Panc1 (cell line): ENCODE results near the gene GPS2. TPM values are rescaled to one million over a fixed set of nuclear protein-coding genes. Genes with fewer than 3 reads are reported as not detected.
A peak's percentile ranks its signal among the peaks of the same experiment; 100 is the strongest.

Experiments
- ATAC-seq: fragments of 200-7000 bp; cut with Tn5 transposase; 2 replicates; pipeline ENCODE4 v1.9.1; 2020; ENCODE audit warnings: mild to moderate bottlenecking, moderate library complexity
- BruUV-seq: library from RNA; stranded (reverse); fragments of 400-500 nt; replicated peaks from 2 replicates; lab custom pipeline; 2021; lab: Mats Ljungman, UMichigan
- CTCF ChIA-PET: fragments of 300-600 bp; sonication (Branson Sonifier 250); formaldehyde crosslinking; loops from one replicate; lab custom pipeline; 2022; ENCODE audit warnings: antibody characterized with exemption; lab: Charles Lee
- POLR2A ChIA-PET: fragments of 300-600 bp; sonication (Branson Sonifier 250); formaldehyde crosslinking; loops from one replicate; lab custom pipeline; 2022; ENCODE audit warnings: antibody characterized with exemption; lab: Charles Lee
- DNase-seq: peaks from one replicate; pipeline ENCODE4 v3.0.0-alpha.2; 2010; ENCODE audit warnings: low read depth, low spot score
- H3K27ac ChIP-seq: 2 replicates; pipeline ENCODE4 v1.5.1; 2011; ENCODE audit warnings: mild to moderate bottlenecking, low read length, inconsistent platforms
- H3K27me3 ChIP-seq: fragments of 200-500 bp; sonication (Bioruptor generic); 2 replicates; pipeline ENCODE4 v1.6.0; 2014; ENCODE audit warnings: low read length, inconsistent platforms; ENCODE audit not compliant: control insufficient read depth, insufficient read depth
- H3K36me3 ChIP-seq: fragments of 200-500 bp; sonication (Bioruptor generic); 2 replicates; pipeline ENCODE4 v1.5.1; 2014; ENCODE audit warnings: inconsistent platforms, mild to moderate bottlenecking, low read length, moderate library complexity; ENCODE audit not compliant: control insufficient read depth, insufficient read depth
- H3K4me1 ChIP-seq: 2 replicates; pipeline ENCODE4 v1.5.1; 2011; ENCODE audit warnings: inconsistent platforms, mild to moderate bottlenecking, low read length, moderate library complexity; ENCODE audit not compliant: control insufficient read depth, insufficient read depth
- H3K4me3 ChIP-seq, 2 experiments: 2 replicates each; pipeline ENCODE4 v1.5.1; 2011 to 2012; ENCODE audit warnings: low read depth in 2 of 2, low read length in 2 of 2, mild to moderate bottlenecking in 2 of 2, inconsistent platforms in 1 of 2, moderate library complexity in 1 of 2
- H3K9me3 ChIP-seq: fragments of 200-500 bp; sonication (Bioruptor generic); 2 replicates; pipeline ENCODE4 v1.5.1; 2014; ENCODE audit warnings: low read depth, mild to moderate bottlenecking, inconsistent platforms, low read length, moderate library complexity; ENCODE audit not compliant: control insufficient read depth, insufficient read depth
- CTCF ChIP-seq: fragments of 450-650 bp; IDR thresholded peaks from 2 replicates; pipeline ENCODE4 v1.5.1; 2017; ENCODE audit warnings: mild to moderate bottlenecking
- POLR2AphosphoS5 ChIP-seq: IDR thresholded peaks from 2 replicates; pipeline ENCODE4 v1.6.1; 2012; ENCODE audit warnings: mild to moderate bottlenecking, low read depth, low read length, moderate library complexity
- REST ChIP-seq, 2 experiments: IDR thresholded peaks; 2 replicates each; pipeline ENCODE4 v1.6.1; 2011 to 2012; ENCODE audit warnings: low read depth in 2 of 2, control low read depth in 1 of 2, low read length in 1 of 2, mild to moderate bottlenecking in 1 of 2, moderate library complexity in 1 of 2; ENCODE audit not compliant: insufficient read depth in 1 of 2
- SIN3A ChIP-seq: IDR thresholded peaks from 2 replicates; pipeline ENCODE4 v1.6.1; 2012; ENCODE audit warnings: low read depth, mild to moderate bottlenecking, low read length, moderate library complexity, borderline replicate concordance; ENCODE audit not compliant: insufficient read depth
- TCF7L2 ChIP-seq: IDR thresholded peaks from 2 replicates; pipeline ENCODE4 v1.6.1; 2011; ENCODE audit warnings: mild to moderate bottlenecking, low read depth, low read length, inconsistent platforms
- in situ Hi-C: cut with HindIII; loops from 2 replicates; pipeline ENCODE4 v1.10.0; 2016; ENCODE audit warnings: low sequenced_read_pairs, low pct_unique_long_range_greater_than_20kb
- intact Hi-C: fragments of 100-400 bp; cut with micrococcal nuclease; formaldehyde crosslinking; loops from one replicate; pipeline ENCODE4 v1.10.0; 2022; ENCODE audit not compliant: unreplicated experiment
- total RNA-seq: library from RNA; stranded (reverse); gene quantifications from one replicate; pipeline ENCODE4 v1.2.1, GENCODE V29; 2021; ENCODE audit not compliant: unreplicated experiment

The GPS2 gene
- total RNA-seq, 1 experiment from 2014 or later, result 96.6 TPM

- H3K27ac ChIP-seq, result peak overlapping the region; percentile 36; the same call in 1 of the 2 replicates
- peaks cover 29% of the 10 kb centered on the region for H3K36me3 ChIP-seq
- H3K4me3 ChIP-seq, result no peak overlapping the region
- in situ Hi-C loops, result no loop called here
- intact Hi-C loops, result no loop called here
- ATAC-seq (no peak), DNase-seq (no peak)
- H3K9me3 ChIP-seq, result no peaks in the 10 kb centered on the region
- ChIA-PET CTCF (interaction anchor here (0.8 to 1.3 kb wide), 2 partner anchors 17 to 32 kb away, joined by 3 to 13 read pairs; partner anchors contain the start of gene SLC2A4), POLR2A (interaction anchor here (0.5 to 1.9 kb wide), 4 partner anchors 17 to 819 kb away, joined by 3 to 5 read pairs (median 4); partner anchors contain the start of gene SLC2A4)
- no peaks in the 10 kb centered on the region for H3K27me3 ChIP-seq
- BruUV-seq, result no TSS peak
- H3K4me1 ChIP-seq, result peaks cover 42% of the 10 kb centered on the region
- TF ChIP-seq POLR2AphosphoS5, result peak; percentile 43; the same call in 1 of the 2 replicates
- no peak for TF ChIP-seq SIN3A
Observed at GRCh38 chr17:7312432-7313087, 2.6 kb downstream of the GPS2 start.

- no peak for DNase-seq
- Histone ChIP-seq H3K9me3 (no peaks in the 10 kb centered on the region), H3K36me3 (peaks cover 29% of the 10 kb centered on the region), H3K4me3 (no peak overlapping the region), H3K4me1 (peaks cover 42% of the 10 kb centered on the region), H3K27ac (peak overlapping the region; percentile 11; the same call in 1 of the 2 replicates), H3K27me3 (no peaks in the 10 kb centered on the region)
- in situ Hi-C loops, result no loop called here
- BruUV-seq, result no TSS peak
- no peak for TF ChIP-seq TCF7L2
- TF ChIP-seq REST (IDR thresholded peaks at IDR 0.05; ENCODE audit: insufficient read depth in 1 of 2, low read depth in 2 of 2, low read length in 1 of 2), result no peak
- TF ChIP-seq CTCF, result no peak
- no peak for TF ChIP-seq SIN3A
- TF ChIP-seq POLR2AphosphoS5, result no peak
- ATAC-seq, result no peak
- CTCF ChIA-PET, result no interaction called here
- intact Hi-C loops, result no loop called here
- POLR2A ChIA-PET, result no interaction called here
Observed at GRCh38 chr17:7311110-7311705, 4.0 kb downstream of the GPS2 start.
